HG03066 (cell line): ENCODE results near the gene CYB561D2.

ENCODE experiments used
- ATAC-seq: cut with Tn5 transposase; IDR thresholded peaks from one replicate; pipeline ENCODE4 v1.9.1; 2021; ENCODE audit warnings: low read depth; ENCODE audit not compliant: unreplicated experiment

Gene CYB561D2

GRCh38 chr3:50385754-50386153, 35.1 kb downstream of the CYB561D2 start:
- no peak for ATAC-seq

- no peak for ATAC-seq
Measured at GRCh38 chr3:50388016-50388719, 37.5 kb downstream of the CYB561D2 start.

- no peak for ATAC-seq
Measured at GRCh38 chr3:50388720-50389413, 38.2 kb downstream of the CYB561D2 start.

GRCh38 chr3:50389414-50389767, 38.7 kb downstream of the CYB561D2 start:
- ATAC-seq: no peak

- ATAC-seq: no peak
Measured at GRCh38 chr3:50390508-50391224, 40.0 kb downstream of the CYB561D2 start.

- no peak for ATAC-seq
Measured at GRCh38 chr3:50392101-50392715, 41.5 kb downstream of the CYB561D2 start.

- no peak for ATAC-seq
Measured at GRCh38 chr3:50393061-50393460, 42.4 kb downstream of the CYB561D2 start.

- ATAC-seq: no peak
Measured at GRCh38 chr3:50395070-50395860, 44.6 kb downstream of the CYB561D2 start.

- no peak for ATAC-seq
Measured at GRCh38 chr3:50396502-50396901, 45.8 kb downstream of the CYB561D2 start.

GRCh38 chr3:50401978-50402595, 51.4 kb downstream of the CYB561D2 start:
- no peak for ATAC-seq
